HEK293 (cell line): Measurements from ENCODE around the gene SCIN.

Source experiments
- ZNF114 ChIP-seq: fragments of 450-650 bp; formaldehyde crosslinking; IDR thresholded peaks from 2 replicates; pipeline ENCODE4 v1.5.0; 2017; ENCODE audit warnings: missing biosample characterization, missing genetic modification characterization
- ZNF324 ChIP-seq: fragments of 450-650 bp; formaldehyde crosslinking; IDR thresholded peaks from 2 replicates; pipeline ENCODE4 v1.5.1; 2016; ENCODE audit warnings: missing biosample characterization, missing genetic modification characterization
- ZNF626 ChIP-seq: fragments of 450-650 bp; sonication (Bioruptor Pico); formaldehyde crosslinking; IDR thresholded peaks from 2 replicates; pipeline ENCODE4 v1.5.1; 2018; ENCODE audit warnings: missing biosample characterization, missing genetic modification characterization, inconsistent platforms
- TF ChIP-seq, protein P1 (sequence below): fragments of 450-650 bp; formaldehyde crosslinking; IDR thresholded peaks from 2 replicates; pipeline ENCODE4 v1.5.1; 2016; ENCODE audit warnings: missing biosample characterization, missing genetic modification characterization

DNA sequence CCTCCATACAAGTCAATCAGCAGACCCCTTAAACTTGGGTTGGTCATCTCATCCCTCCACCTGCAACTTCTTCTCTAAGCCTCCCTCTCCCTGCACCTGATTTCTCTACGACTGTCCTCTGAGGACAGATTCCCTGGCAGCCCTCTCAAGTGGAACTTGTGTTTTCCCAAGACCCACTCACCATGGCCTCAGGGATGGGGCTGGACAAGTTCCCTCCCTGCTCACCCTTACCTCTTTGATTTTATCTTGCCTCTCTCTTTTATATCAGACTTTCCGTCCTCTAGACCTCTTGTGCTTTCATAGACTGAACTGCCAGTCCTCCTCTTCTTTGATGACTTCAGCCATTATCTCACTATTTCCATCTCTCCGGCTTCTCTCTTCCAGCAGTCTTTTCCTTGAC is 70.7 kb downstream of the SCIN start:
- TF ChIP-seq ZNF114 (tag by site-specific recombination) (no peak), ZNF626 (tag by site-specific recombination) (no peak), ZNF324 (no peak)
- TF ChIP-seq, protein P1, sequence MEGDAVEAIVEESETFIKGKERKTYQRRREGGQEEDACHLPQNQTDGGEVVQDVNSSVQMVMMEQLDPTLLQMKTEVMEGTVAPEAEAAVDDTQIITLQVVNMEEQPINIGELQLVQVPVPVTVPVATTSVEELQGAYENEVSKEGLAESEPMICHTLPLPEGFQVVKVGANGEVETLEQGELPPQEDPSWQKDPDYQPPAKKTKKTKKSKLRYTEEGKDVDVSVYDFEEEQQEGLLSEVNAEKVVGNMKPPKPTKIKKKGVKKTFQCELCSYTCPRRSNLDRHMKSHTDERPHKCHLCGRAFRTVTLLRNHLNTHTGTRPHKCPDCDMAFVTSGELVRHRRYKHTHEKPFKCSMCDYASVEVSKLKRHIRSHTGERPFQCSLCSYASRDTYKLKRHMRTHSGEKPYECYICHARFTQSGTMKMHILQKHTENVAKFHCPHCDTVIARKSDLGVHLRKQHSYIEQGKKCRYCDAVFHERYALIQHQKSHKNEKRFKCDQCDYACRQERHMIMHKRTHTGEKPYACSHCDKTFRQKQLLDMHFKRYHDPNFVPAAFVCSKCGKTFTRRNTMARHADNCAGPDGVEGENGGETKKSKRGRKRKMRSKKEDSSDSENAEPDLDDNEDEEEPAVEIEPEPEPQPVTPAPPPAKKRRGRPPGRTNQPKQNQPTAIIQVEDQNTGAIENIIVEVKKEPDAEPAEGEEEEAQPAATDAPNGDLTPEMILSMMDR (tag by site-specific recombination) = no peak
